GM21381 (cell line): ENCODE results near the gene RNF150.

ENCODE experiments used
- ATAC-seq: cut with Tn5 transposase; IDR thresholded peaks from one replicate; pipeline ENCODE4 v1.9.1; 2021; ENCODE audit warnings: mild to moderate bottlenecking, moderate library complexity; ENCODE audit not compliant: unreplicated experiment

RNF150 gene

GRCh38 chr4:140930557-140930956, 202.7 kb downstream of the RNF150 start:
- no peak for ATAC-seq

- no peak for ATAC-seq
Measured at GRCh38 chr4:140930011-140930410, 203.3 kb downstream of the RNF150 start.

GRCh38 chr4:140928880-140929279, 204.4 kb downstream of the RNF150 start:
- no peak for ATAC-seq

GRCh38 chr4:140926672-140927071, 206.6 kb downstream of the RNF150 start:
- no peak for ATAC-seq

GRCh38 chr4:140925417-140925816, 207.9 kb downstream of the RNF150 start:
- ATAC-seq = no peak

- no peak for ATAC-seq
Measured at GRCh38 chr4:140924761-140925392, 208.4 kb downstream of the RNF150 start.

GRCh38 chr4:140906993-140907962, 226.0 kb downstream of the RNF150 start:
- no peak for ATAC-seq

GRCh38 chr4:140904904-140905303, 228.4 kb downstream of the RNF150 start:
- no peak for ATAC-seq

GRCh38 chr4:140903522-140904475, 229.5 kb downstream of the RNF150 start:
- no peak for ATAC-seq

GRCh38 chr4:140901736-140902336, 231.4 kb downstream of the RNF150 start:
- no peak for ATAC-seq

- ATAC-seq = no peak
Measured at GRCh38 chr4:140893939-140894338, 239.3 kb downstream of the RNF150 start.

- ATAC-seq = no peak
Measured at GRCh38 chr4:140888054-140888453, 245.2 kb downstream of the RNF150 start.

GRCh38 chr4:140887467-140887866, 245.8 kb downstream of the RNF150 start:
- ATAC-seq = no peak

- ATAC-seq = no peak
Measured at GRCh38 chr4:140884431-140885058, 248.7 kb downstream of the RNF150 start.

- ATAC-seq = no peak
Measured at GRCh38 chr4:140877781-140878180, 255.5 kb downstream of the RNF150 start.

GRCh38 chr4:140876615-140877364, 256.5 kb downstream of the RNF150 start:
- ATAC-seq = no peak

- ATAC-seq = no peak
Measured at GRCh38 chr4:140875746-140876452, 257.4 kb downstream of the RNF150 start.

GRCh38 chr4:140874056-140874455, 259.2 kb downstream of the RNF150 start:
- no peak for ATAC-seq

- ATAC-seq = no peak
Measured at GRCh38 chr4:140871368-140871767, 261.9 kb downstream of the RNF150 start.
